Measurements from ENCODE around the gene PTGES.
"Not testable (repeated sequence)": the region's sequence is repeated elsewhere in the genome, so short reads cannot be mapped to it uniquely, and the experiment has no call there.

The PTGES gene

DNA sequence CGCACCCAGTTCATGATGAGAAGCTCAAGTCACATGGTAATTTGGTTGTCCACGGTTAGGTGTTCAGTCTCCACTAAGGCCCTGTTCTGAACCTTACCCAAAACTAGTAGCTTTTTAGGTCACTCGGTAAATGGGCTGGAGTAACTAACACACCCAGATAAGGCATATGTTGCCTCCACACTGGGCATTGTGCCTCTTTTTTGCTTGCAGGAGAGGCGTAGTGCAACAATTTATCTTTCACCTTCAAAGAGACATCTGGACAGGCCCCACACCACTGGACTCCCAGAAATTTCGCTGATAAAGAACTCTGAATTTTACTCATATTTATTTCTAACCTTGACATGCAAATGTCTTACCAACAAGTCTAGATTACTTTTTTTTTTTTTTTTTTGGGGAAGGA lies 16.8 kb upstream of the PTGES start:
- no peak for DNase-seq

DNA sequence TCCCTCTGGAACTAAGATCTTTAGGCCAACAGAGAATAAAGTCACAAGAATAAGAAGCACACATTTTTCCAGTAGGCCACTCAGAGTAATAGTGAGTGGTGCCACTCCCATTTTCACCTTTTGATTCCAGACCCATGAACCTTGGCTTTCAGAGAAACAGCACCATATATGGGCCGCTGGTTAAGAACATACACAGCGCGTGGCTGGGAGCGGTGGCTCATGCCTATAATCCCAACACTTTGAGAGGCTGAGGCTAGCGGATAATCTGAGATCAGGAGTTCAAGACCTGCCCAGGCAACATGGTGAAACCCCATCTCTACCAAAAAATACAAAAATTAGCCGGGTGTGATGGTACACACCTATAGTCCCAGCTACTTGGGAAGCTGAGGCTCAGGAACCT lies 15.6 kb upstream of the PTGES start:
- DNase-seq: no peak

DNA sequence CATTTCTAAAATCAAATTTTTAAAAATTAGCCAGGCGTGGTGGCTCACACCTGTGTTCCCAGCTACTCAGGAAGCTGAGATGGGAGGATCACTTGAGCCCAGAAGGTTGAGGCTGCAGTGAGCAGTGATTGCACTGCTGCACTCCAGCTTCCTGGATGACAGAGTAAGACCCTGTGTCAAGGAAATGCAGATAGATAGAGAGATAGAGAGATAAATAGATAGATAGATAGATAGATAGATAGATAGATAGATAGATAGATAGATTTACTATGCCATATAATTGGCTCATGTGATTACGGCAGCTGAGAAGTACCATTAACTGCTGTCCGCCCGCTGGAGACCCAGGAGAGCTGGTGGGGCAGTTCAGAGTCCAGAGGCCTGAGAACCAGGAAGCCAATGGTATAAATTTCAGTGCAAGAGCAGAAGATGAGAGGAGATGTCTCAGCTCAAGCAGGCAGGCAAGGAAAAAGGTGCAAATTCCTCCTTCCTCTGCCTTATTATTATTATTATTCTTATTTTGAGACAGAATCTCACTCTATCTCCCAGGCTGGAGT lies 13.0 kb upstream of the PTGES start:
- no peak for DNase-seq

DNA sequence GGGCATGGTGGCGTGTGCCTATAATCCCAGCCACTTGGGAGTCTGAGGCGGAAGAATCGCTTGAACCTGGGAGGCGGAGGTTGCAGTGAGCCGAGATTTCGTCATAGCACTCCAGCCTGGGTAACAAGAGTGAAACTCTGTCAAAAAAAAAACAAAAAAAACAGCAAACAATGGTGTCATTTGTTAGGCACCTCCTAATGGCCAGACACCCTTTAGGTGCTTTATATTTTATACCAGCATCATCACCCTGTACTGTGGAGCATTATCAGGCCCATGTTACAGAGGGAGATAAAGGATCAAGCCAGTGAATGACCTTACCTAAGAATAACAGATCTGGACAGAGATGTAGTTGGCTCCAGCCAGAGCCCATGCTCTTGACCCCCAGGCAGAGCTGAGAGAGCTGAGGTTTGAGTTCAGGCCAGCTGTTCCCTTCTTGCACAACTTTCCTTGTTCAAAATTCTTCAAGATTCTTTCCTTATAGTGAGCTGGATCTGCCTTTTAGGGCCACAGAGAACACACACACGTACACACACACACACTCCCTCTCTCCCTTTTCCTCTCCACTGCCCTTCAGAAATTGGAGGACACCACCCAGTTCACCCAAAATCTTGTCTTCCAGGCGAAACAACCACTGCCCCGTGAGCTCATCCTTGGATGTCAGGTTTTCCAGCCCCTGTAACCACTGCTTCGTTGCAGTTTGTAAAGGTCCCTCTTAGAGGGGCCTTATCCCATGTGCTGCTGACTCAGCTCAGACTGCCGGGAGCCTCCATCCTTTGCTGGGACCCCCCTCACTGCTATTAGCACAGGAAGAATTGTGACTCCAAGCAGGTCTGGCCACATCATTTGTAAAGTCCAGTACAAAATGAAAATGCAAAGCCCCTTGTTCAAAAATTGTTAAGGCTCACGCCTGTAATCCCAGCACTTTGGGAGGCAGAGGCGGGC lies 10.4 kb upstream of the PTGES start:
- no peak for DNase-seq

DNA sequence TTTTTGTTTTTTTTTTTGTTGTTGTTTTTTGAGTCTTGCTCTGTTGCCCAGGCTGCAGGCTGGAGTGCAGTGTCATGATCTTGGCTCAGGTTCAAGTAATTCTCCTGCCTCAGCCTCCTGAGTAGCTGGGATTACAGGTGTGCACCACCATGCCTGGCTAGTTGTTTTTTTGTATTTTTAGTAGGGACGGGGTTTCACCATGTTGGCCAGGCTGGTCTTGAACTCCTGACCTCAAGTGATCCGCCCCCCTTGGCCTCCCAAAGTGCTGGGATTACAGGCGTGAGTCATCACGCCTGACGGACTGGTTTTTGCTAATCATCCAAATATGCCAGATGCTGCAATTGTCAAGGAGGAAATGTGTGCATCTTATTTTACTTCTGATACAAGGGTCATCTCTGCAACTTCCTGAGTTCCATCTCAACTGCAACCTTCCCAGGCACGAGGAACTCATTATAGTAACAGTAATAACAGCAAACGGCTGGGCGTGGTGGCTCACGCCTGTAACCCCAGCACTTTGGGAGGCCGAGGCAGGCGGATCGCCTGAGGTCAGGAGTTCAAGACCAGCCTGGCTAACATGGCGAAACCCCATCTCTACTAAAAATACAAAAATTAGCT lies 9.6 kb upstream of the PTGES start:
- DNase-seq: peak; percentile 73

DNA sequence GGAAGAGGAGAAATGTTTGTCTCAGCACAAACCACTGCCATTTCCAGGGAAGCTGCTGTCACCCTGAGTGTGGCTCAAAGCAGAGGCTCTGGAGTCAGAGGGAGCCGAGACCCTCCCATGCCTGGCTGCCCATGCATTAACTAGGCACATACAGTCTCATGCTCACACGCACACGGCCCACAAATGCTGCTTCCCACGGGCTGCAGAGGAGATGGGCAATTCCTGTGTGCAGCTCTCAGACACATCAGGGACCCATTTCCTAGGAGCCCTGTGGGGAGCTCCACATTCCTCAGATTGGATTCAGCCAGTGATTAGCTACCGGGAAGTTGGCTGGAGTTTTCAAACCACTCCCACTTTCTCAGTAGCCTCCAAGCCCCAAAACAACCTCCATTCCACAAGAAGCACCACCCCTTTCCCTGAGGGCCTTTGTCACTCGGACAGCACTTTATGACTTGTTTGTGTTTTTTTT lies 9.1 kb upstream of the PTGES start:
- no peak for DNase-seq

DNA sequence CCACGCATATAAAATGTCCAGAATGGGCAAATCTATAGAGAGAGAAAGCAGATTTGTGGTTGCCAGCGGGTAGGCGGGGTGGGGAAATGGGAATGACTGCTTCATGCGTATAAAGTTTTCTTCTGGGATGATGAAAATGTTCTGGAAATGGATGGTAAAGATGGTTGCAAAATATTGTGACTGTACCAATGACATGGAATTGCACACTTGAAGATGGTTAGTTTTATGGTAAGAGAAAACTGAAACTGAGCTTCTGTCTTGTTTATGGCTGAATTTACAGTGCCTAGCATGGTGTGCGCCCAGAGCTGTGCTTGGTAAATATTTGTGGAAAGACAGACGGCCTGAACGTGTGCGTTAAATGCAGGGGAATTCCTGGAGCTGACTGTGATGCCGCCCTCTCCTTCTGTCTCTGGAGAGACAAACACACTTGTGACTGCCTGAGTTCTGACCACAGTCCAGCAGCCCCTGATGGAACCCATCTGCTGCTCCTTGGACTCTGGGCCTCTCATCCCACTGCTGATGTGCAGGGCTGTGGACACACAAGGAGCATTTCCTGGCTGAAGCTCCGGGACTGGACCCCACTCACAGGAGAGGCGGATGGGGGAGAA lies 8.6 kb upstream of the PTGES start:
- DNase-seq: no peak

DNA sequence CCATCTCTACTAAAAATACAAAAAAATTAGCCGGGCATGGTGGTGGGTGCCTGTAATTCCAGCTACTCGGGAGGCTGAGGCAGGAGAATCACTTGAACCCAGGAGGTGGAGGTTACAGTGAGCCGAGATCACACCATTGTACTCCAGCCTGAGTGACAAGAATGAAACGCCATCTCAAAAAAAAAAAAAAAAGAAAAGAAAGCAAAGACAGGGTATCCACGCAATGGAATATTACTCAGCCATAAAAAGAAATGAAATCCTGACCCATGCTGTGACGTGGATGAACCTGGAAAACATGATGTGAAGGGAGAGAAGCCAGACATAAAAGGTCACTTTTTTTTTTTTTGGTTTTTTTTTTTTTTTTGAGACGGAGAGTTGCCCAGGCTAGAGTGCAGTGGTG lies 7.9 kb upstream of the PTGES start:
- not testable (repeated sequence) for DNase-seq

DNA sequence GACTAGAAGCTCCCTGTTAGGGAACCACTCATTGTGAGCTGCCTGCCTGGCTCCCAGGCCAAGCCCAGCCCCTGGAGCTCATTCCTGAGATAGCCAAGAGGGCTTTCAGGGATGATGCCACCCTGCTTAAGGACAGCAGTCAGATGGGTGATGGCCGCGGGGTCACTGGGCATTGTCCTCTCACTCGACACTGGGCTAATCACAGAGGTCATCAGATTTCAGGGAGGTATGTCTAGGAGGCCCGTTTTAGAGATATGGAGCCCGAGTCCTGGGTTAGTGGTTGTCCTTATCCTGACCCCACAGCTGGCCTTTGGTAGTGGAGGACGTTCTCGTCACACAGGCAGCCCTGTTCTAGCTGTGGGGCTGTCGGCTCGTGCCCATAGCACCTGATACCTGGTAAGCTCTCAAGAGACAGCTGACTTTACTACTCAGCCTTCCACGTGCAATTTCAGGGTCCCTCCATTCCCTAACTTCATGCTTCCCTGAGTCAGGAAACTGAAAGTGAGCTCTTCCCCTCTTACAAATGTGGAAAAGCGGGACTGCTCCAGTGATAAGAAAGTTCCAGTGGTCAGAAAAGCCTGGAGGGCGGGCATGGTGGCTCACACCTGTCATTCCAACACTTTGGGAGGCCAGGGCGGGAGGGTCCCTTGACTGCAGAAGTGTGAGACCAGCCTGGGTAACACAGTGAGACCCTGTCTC lies 7.1 kb upstream of the PTGES start:
- no peak for DNase-seq

DNA sequence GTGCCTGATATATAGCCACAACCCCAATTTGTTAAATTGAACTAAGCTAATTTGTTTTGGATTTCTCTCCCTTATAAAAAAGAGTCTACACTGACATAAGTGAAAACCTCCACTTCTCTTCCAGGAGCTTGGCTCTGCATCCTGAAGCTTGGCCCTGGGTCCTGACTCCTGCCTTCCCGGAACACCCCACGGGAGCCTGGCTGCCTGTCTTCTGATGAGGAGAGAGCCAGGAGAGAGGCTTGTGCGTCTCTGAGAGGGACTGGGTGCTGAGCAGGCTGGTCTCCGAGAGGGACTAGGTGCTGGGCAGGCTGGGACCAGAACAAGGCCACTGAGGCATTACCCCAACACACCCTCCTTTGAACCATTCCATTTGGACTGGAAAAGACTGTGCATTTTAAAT lies 6.5 kb upstream of the PTGES start:
- no peak for DNase-seq

DNA sequence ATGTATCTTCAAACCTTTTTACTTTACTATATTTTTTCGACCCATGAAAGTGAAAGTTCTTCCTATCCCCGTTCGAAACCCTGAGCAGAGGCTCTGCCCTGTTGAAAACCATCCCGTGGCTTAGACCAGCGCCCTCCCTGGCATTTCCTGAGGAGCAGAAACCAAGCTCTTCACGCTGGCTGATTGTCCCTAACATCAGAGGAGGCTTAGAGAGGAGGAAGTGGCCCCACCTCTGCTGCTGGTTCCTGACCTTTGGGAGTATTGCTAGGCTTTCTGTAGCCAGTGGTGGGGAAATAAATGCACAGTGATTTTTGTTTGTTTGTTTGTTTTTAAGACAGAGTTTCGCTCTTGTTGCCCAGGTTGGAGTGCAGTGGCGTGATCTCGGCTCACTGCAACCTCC lies 4.2 kb upstream of the PTGES start:
- DNase-seq: peak; percentile 35

DNA sequence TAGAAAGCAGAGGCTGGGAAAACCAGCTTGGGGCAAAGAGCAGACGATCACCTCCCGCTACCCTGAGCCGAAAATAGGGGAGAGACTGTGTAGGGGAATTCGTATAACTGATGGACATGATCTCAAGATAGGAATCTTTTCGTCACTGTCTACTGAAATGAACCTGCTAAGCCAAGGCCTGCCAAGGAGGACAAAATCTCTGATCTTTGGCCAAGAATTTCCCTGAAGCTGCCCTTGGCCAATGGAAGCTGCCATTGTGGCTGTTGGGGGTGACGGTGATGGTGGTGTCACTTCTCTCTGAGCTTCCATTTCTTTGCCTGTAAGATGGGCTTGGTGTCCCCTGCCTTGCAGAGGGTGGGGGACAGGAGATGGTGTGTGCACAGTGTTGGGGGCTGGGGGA lies 3.3 kb upstream of the PTGES start:
- DNase-seq: no peak

DNA sequence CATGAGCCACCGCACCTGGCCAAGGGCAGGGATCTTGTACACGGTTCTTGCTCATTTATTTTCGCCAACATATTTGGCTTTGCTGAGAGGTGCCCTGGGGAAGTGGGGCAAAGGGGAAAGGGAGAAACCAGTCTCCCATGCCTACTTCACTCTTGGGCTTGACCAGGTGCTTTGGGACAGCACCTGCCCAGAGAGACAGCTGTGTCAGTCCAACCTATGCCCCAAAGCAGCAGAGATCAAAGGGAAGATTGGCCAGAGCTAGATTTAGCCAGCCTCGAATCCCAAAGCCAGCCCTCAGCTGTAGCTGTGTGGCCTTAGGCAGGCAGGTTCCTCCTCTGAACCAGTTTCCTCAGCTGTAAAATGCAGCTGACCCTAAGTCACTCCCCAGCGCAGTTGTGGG lies 2.3 kb upstream of the PTGES start:
- DNase-seq: no peak

DNA sequence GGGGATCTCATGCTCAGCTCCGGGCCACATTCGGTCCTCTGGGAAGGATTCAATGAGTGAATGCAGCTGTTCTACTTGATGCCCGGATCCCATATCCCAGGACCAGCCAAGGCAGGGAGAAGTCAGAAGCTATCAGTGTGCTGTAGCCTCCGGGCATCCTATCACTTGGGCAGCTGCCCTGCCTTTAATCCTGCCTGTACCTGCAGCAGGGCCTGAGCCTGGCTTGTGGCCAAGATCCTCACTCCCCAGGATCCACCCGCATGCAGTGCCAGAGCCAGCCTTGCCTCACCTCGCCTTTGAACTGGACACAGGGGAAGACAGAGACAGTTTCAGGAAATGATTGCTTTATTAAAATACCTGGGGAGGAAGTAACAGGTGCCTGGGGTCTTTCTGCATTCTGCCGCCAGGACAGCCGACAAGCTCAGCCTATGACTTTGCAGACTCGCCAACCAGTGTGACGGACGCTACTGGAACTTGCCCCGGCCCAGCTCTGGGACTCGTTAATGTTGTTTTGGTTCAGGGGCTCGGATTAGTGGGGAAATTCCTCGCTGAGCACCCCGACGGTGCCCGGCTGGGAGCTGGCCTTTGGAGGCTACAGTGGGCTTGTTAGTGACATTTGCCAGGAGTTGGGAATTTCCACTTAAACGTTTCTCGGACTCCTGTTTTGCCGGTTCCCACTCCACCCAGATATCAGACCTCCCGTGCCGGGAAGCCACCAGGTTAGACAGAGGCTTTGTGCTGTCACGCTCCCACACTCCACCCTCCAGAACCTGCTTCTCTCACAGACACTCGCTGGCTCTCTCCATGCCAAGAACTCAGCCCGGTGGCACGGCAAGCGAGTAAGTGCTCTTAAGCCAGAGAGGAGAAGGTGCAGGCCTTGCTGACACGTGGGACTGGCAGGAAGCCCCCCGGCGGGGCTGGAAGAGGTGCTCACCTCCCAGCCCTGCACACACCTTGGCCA lies 721 bp downstream of the PTGES start:
- DNase-seq: no peak

DNA sequence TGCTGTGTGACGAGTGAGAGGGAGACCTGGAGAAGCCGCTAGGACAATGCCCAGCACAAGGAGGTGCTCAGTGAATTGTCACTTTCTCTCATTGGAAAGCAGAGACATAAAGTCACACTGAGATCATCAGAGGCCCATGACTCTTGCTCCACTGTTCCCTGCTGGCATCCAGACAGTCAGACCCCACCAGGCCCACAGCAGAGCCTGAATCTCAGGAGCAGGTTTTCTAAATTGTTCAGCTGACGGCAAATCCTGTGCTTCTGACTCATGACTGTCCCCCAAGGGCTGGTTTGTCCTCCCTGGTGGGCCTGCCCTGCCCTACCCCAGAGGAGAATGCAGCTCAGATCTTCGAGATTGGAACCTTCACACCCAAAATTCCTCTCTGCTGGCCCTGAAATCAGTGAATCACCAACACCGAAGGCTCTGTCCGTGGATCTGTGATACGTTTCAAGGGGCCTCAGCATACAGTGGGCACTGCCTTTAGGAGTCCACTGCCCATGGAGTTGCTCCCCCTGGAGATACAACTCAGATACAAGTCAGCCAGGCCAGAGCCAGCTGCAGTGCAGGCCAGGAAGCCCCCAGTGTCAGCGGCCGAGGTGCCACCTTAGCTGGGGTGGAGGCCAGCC lies 2.7 kb downstream of the PTGES start:
- no peak for DNase-seq

DNA sequence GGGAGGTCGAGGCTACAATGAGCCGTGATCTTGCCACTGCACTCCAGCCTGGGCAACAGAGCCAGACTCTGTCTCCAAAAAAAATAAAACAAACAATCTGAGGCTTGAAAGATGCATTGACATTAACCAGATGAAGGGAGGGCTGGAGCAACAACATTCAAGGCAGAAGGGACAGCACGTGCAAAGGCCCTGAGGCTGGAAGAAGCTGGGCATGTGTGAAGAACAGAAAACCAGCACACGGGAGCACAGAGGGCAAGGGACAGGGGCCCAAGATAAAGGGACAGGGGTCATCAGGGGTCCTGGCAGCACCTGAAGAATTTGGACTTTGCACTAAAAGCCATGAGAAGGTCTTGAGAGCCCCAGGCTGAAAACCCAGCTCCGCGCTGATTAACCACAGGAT lies 3.3 kb downstream of the PTGES start:
- no peak for DNase-seq

DNA sequence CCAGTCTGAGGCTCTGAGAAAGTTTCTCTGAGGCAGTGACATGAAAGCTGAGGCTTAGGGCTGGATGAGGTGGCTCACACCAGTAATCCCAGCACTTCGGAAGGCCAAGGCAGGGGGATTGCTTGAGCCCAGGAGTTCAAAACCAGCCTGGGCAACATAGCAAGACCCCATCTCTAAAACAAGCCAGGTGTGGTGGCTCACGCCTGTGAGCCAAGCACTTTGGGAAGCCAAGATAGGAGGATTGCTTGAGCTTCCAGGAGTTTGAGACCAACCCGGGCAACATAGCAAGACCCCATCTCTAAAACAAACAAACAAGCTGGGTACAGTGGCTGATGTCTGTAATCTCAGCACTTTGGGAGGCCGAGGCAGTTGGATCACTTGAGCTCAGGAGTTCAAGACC lies 3.8 kb downstream of the PTGES start:
- not testable (repeated sequence) for DNase-seq

DNA sequence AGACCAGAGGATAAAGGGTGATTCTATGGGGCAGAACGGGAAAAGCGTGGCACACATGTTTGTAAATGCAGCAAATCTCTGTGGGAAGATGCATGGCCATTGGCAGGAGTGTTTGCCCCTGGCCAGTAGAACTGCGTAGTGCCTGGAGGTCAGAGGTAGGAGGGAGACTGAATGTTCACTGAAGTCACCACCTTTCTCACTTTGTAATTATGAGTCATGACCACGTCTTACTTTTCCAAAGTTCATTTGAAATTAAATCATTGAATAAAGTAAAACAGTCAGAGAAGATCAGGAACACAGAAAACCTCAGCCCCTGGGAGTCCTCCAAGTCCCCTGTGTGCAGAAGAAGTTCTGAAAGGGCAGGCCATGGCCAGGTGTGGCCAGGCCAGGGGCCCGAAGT lies 4.6 kb downstream of the PTGES start:
- DNase-seq: no peak

DNA sequence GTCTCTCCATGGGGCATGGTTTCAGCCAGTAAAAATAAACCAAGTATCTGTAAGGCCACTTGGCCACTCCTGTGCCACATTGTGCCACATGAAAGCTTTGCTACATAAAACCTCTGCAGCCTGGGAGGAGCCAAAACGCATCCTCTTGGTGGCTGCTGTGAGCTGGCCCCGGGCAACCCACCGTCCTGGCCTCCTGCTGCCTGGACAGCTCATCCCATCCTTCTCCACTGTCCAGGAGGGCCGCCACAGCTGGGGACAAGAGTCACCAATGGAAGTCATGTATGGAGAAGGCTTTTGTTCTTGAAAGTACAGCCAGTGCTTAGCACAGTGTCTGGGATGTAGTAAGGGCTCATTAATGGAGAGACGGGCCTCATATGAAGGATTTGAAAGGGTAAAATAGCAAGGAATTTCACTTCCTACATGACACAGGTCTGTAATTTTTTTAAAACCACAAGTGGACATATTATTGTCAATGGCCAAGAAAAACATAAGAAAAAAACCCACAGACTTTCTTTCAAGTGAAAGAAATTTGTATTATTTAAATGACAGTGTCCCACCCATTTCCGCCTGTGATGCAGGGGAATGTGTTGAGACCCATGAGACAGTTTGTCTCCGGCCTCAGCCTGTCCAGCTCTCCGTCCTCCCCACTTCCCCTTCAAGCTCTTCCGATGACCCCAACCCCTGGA lies 6.6 kb downstream of the PTGES start:
- no peak for DNase-seq

DNA sequence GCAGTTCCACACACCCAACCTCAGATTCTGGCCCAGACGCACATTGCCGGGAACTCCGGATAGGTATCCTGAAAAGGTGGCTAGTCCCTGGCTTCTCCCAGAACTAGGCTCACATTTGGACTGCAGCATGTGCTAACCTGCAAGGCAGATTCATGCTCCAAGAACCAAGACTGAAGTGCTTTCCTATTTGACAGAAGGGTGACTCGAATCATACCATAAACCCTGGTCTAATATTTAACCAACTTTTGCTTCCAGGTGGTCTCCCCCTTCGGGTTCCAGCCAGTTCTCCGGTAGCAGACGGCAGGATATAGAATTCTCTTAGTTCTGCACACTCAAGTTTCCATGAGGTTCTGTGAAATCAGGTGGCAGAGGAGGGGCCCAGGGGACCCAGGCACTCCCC lies 7.6 kb downstream of the PTGES start:
- no peak for DNase-seq

Measured in CD4-positive, alpha-beta T cell treated with Interferon gamma for 1 hour (primary cell).